Mesenchymal stem cell (in vitro differentiated cells and primary cell): ENCODE results near the gene UCHL5.
"Not testable (repeated sequence)": the region's sequence is repeated elsewhere in the genome, so short reads cannot be mapped to it uniquely, and the experiment has no call there.

Experiments
- DNase-seq: peaks from one replicate; pipeline ENCODE4 v3.0.0-alpha.2; 2013
- H2AFZ ChIP-seq: one replicate; pipeline ENCODE4 v1.6.1; 2013; ENCODE audit warnings: low read depth, mild to moderate bottlenecking, control low read depth, inconsistent platforms, low read length, moderate library complexity
- H2AK5ac ChIP-seq: 2 replicates; pipeline ENCODE4 v1.6.1; 2013; ENCODE audit warnings: low read length, moderate library complexity, mild to moderate bottlenecking, inconsistent platforms; ENCODE audit not compliant: severe bottlenecking
- H2BK120ac ChIP-seq: one replicate; pipeline ENCODE4 v1.6.1; 2013; ENCODE audit warnings: low read depth, mild to moderate bottlenecking, inconsistent platforms, low read length, moderate library complexity
- H2BK12ac ChIP-seq, 2 experiments: one replicate each; pipeline ENCODE4 v1.6.1; 2013; ENCODE audit warnings: inconsistent platforms in 2 of 2, low read length in 2 of 2, mild to moderate bottlenecking in 2 of 2, moderate library complexity in 2 of 2, control low read depth in 1 of 2
- H2BK15ac ChIP-seq: one replicate; pipeline ENCODE4 v1.6.1; 2013; ENCODE audit warnings: mild to moderate bottlenecking, low read depth, inconsistent platforms; ENCODE audit not compliant: poor library complexity, severe bottlenecking
- H2BK5ac ChIP-seq: 2 replicates; pipeline ENCODE4 v1.6.1; 2013; ENCODE audit warnings: low read depth, mild to moderate bottlenecking, low read length, control low read depth, inconsistent platforms; ENCODE audit not compliant: poor library complexity, severe bottlenecking
- H3K14ac ChIP-seq, 2 experiments: one replicate each; pipeline ENCODE4 v1.6.1; 2013; ENCODE audit warnings: inconsistent platforms in 2 of 2, low read length in 2 of 2, control low read depth in 1 of 2, mild to moderate bottlenecking in 1 of 2, moderate library complexity in 1 of 2
- H3K18ac ChIP-seq, 2 experiments: one replicate each; pipeline ENCODE4 v1.6.1; 2013; ENCODE audit warnings: inconsistent platforms in 2 of 2, low read length in 2 of 2, control low read depth in 1 of 2, low read depth in 1 of 2, mild to moderate bottlenecking in 1 of 2
- H3K23ac ChIP-seq, 2 experiments: one replicate each; pipeline ENCODE4 v1.6.1; 2013; ENCODE audit warnings: inconsistent platforms in 2 of 2, low read length in 2 of 2, mild to moderate bottlenecking in 2 of 2, moderate library complexity in 2 of 2, control low read depth in 1 of 2
- H3K27ac ChIP-seq: 2 replicates; pipeline ENCODE4 v1.5.1; 2013; ENCODE audit warnings: mild to moderate bottlenecking, moderate library complexity, low read length, control low read depth, inconsistent platforms; ENCODE audit not compliant: poor library complexity, severe bottlenecking
- H3K27me3 ChIP-seq, 2 experiments: 2 replicates each; pipeline versions ENCODE4 v1.6.1 to v1.7.0; 2013; ENCODE audit warnings: low read length in 2 of 2, mild to moderate bottlenecking in 2 of 2, moderate library complexity in 2 of 2, control low read depth in 1 of 2, inconsistent platforms in 1 of 2; ENCODE audit not compliant: control insufficient read depth in 1 of 2, insufficient read depth in 1 of 2
- H3K36me3 ChIP-seq, 2 experiments: 2 replicates each; pipeline versions ENCODE4 v1.6.1 to v1.7.0; 2013; ENCODE audit warnings: low read length in 2 of 2, control low read depth in 1 of 2, inconsistent platforms in 1 of 2, low read depth in 1 of 2, mild to moderate bottlenecking in 1 of 2; ENCODE audit not compliant: insufficient read depth in 2 of 2, control insufficient read depth in 1 of 2
- H3K4ac ChIP-seq, 2 experiments: one replicate each; pipeline ENCODE4 v1.6.1; 2013; ENCODE audit warnings: inconsistent platforms in 2 of 2, low read length in 2 of 2, mild to moderate bottlenecking in 2 of 2, moderate library complexity in 2 of 2, control low read depth in 1 of 2, low read depth in 1 of 2
- H3K4me1 ChIP-seq: 2 replicates; pipeline ENCODE4 v1.6.1; 2013; ENCODE audit warnings: low read depth, low read length, control low read depth; ENCODE audit not compliant: control insufficient read depth, insufficient read depth
- H3K4me2 ChIP-seq: 2 replicates; pipeline ENCODE4 v1.6.1; 2013; ENCODE audit warnings: low read length, mild to moderate bottlenecking, inconsistent platforms; ENCODE audit not compliant: poor library complexity, severe bottlenecking
- H3K4me3 ChIP-seq, 2 experiments: 2 replicates each; pipeline versions ENCODE4 v1.5.1 to v1.7.0; 2013; ENCODE audit warnings: low read length in 2 of 2, mild to moderate bottlenecking in 2 of 2, control low read depth in 1 of 2, low read depth in 1 of 2; ENCODE audit not compliant: insufficient read depth in 1 of 2
- H3K79me1 ChIP-seq: replicated peaks from 2 replicates; pipeline ENCODE4 v1.6.1; 2013; ENCODE audit warnings: mild to moderate bottlenecking, control low read depth, low read length, inconsistent platforms; ENCODE audit not compliant: poor library complexity, severe bottlenecking
- H3K9ac ChIP-seq: 2 replicates; pipeline ENCODE4 v1.7.0; 2013; ENCODE audit warnings: mild to moderate bottlenecking, low read length, moderate library complexity
- H3K9me3 ChIP-seq: 2 replicates; pipeline ENCODE4 v1.7.0; 2013; ENCODE audit warnings: mild to moderate bottlenecking, low read length; ENCODE audit not compliant: control insufficient read depth
- H4K8ac ChIP-seq: one replicate; pipeline ENCODE4 v1.6.1; 2013; ENCODE audit warnings: inconsistent platforms, mild to moderate bottlenecking, low read length, moderate library complexity
- H4K91ac ChIP-seq: one replicate; pipeline ENCODE4 v1.6.1; 2013; ENCODE audit warnings: mild to moderate bottlenecking, low read length, inconsistent platforms
- WGBS: methylation state at CpG from one replicate; pipeline ENCODE4 v1.1.7; 2013; ENCODE audit warnings: mixed read lengths; 5-methylcytosine and 5-hydroxymethylcytosine counted together

UCHL5 gene

GRCh38 chr1:192993426-192994085 lies 65.6 kb downstream of the UCHL5 start:
- Histone ChIP-seq H3K27ac (peak overlapping the region; percentile 68), H3K79me1 (peaks cover 11% of the 10 kb centered on the region), H2AFZ (no peak overlapping the region), H2BK15ac (no peak overlapping the region), H3K18ac (no peak overlapping the region), H2BK120ac (no peak overlapping the region), H3K4me1 (peaks cover 5% of the 10 kb centered on the region), H3K4me3 (no peak overlapping the region), H3K9ac (no peak overlapping the region), H3K36me3 (peaks cover 12 to 22% of the 10 kb centered on the region in 2 experiments), H3K14ac (no peak overlapping the region), H2BK5ac (no peak overlapping the region), H4K8ac (no peak overlapping the region), H2AK5ac (no peak overlapping the region), H3K9me3 (peaks cover 9% of the 10 kb centered on the region), H3K4me2 (no peak overlapping the region), H3K27me3 (no peaks in the 10 kb centered on the region), H2BK12ac (no peak overlapping the region), H3K4ac (no peak overlapping the region), H4K91ac (no peak overlapping the region), H3K23ac (no peak overlapping the region)
- DNase-seq: peak; percentile 83
- 54% methylated on average over 9 of the region's 10 CpGs for WGBS

GRCh38 chr1:192986748-192987334 lies 72.3 kb downstream of the UCHL5 start:
- H2AK5ac ChIP-seq, H4K91ac ChIP-seq, H4K8ac ChIP-seq, H3K4me1 ChIP-seq, H3K27me3 ChIP-seq, H3K4me2 ChIP-seq, H3K27ac ChIP-seq, H3K9me3 ChIP-seq, H2BK15ac ChIP-seq, H3K4me3 ChIP-seq, H2AFZ ChIP-seq, H3K18ac ChIP-seq, H2BK5ac ChIP-seq, H2BK12ac ChIP-seq, H3K14ac ChIP-seq, H3K23ac ChIP-seq, DNase-seq, H3K79me1 ChIP-seq, H3K9ac ChIP-seq, H3K4ac ChIP-seq, H2BK120ac ChIP-seq: not testable (repeated sequence)
- WGBS: 98% methylated on average over 35 of the region's 38 CpGs
- H3K36me3 ChIP-seq: peaks cover 0 to 13% of the 10 kb centered on the region in 2 experiments

GRCh38 chr1:192986110-192986747 lies 72.9 kb downstream of the UCHL5 start:
- Histone ChIP-seq H2AFZ (no peak overlapping the region), H3K18ac (no peak overlapping the region), H3K4me3 (no peak overlapping the region), H2BK12ac (no peak overlapping the region), H3K4me1 (no peaks in the 10 kb centered on the region), H2AK5ac (no peak overlapping the region), H3K23ac (no peak overlapping the region), H3K36me3 (peaks cover 0 to 13% of the 10 kb centered on the region in 2 experiments), H3K27ac (no peak overlapping the region), H2BK15ac (no peak overlapping the region), H2BK120ac (no peak overlapping the region), H3K4ac (no peak overlapping the region), H4K8ac (no peak overlapping the region), H2BK5ac (no peak overlapping the region), H3K9me3 (no peaks in the 10 kb centered on the region), H3K4me2 (no peak overlapping the region), H3K9ac (no peak overlapping the region), H4K91ac (no peak overlapping the region), H3K27me3 (no peaks in the 10 kb centered on the region), H3K79me1 (no peaks in the 10 kb centered on the region), H3K14ac (no peak overlapping the region)
- 92% methylated on average over 8 of the region's 8 CpGs for WGBS
- peak; percentile 23 for DNase-seq

GRCh38 chr1:192984080-192984479 lies 75.1 kb downstream of the UCHL5 start:
- Histone ChIP-seq H2BK120ac (no peak overlapping the region), H4K8ac (no peak overlapping the region), H3K9ac (no peak overlapping the region), H2AK5ac (no peak overlapping the region), H3K9me3 (no peaks in the 10 kb centered on the region), H3K79me1 (no peaks in the 10 kb centered on the region), H3K23ac (no peak overlapping the region), H3K27ac (no peak overlapping the region), H2AFZ (no peak overlapping the region), H2BK5ac (no peak overlapping the region), H3K36me3 (peaks cover 0 to 9% of the 10 kb centered on the region in 2 experiments), H3K4me3 (no peak overlapping the region), H3K14ac (no peak overlapping the region), H2BK12ac (no peak overlapping the region), H3K27me3 (no peaks in the 10 kb centered on the region), H4K91ac (no peak overlapping the region), H3K4ac (no peak overlapping the region), H3K4me1 (no peaks in the 10 kb centered on the region), H3K18ac (no peak overlapping the region), H2BK15ac (no peak overlapping the region), H3K4me2 (no peak overlapping the region)
- WGBS: 100% methylated on average over 1 of the region's 1 CpG
- no peak for DNase-seq
